GM15510 (cell line): ENCODE results near the gene CCNT2.

Source experiments
- POLR2A ChIP-seq: IDR thresholded peaks from 3 replicates; pipeline ENCODE4 v1.6.1; 2011; ENCODE audit warnings: borderline replicate concordance; ENCODE audit not compliant: insufficient read length; ENCODE audit errors: extremely low read depth

Gene CCNT2

GRCh38 chr2:134949981-134950708, 31.5 kb downstream of the CCNT2 start:
- TF ChIP-seq POLR2A = no peak

DNA sequence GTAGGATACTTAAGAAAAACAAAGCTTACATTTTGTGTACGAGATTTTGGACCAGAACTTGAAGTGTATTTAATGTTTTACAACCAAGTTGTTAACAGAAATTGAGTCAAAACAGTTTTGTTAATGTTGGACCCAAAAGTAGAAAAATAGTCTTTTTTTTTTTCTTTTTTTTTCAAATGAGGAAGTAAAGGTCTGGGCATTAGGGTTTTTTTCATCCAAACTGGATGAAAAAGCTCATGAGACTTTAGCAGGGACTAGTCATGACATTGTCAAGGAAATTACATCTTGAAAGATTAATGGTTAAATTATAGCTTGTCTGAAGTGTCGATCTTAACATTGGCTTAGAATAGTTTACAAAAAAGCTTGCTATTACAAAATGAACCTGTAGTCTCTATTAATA, 32.3 kb downstream of the CCNT2 start:
- TF ChIP-seq POLR2A = no peak

GRCh38 chr2:134952608-134953007, 34.0 kb downstream of the CCNT2 start:
- TF ChIP-seq POLR2A = no peak

DNA sequence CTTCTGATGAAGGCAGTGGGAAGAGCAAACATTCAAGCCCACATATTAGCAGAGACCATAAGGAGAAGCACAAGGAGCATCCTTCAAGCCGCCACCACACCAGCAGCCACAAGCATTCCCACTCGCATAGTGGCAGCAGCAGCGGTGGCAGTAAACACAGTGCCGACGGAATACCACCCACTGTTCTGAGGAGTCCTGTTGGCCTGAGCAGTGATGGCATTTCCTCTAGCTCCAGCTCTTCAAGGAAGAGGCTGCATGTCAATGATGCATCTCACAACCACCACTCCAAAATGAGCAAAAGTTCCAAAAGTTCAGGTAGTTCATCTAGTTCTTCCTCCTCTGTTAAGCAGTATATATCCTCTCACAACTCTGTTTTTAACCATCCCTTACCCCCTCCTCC, 35.4 kb downstream of the CCNT2 start:
- no peak for TF ChIP-seq POLR2A

DNA sequence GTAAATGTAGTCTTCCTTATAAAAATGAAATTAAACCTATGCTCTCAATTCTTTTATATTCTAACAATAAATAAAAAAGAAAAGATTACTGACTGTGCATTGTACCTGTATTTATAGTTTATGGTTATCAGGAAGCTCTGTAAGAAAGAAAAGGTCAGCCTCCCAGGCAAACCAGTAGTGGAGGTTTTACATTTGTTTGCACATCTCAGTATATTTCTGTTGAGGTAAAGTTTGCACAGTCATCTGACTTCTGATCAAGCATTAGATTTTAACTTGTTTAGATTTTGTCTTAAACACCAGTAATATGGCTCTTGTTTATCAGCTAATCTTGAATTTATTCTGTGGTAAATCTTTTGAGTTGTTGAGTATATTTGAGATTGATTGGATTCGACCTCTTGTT, 37.1 kb downstream of the CCNT2 start:
- no peak for TF ChIP-seq POLR2A

- TF ChIP-seq POLR2A = no peak
Measured at GRCh38 chr2:134957477-134957876, 38.9 kb downstream of the CCNT2 start.

DNA sequence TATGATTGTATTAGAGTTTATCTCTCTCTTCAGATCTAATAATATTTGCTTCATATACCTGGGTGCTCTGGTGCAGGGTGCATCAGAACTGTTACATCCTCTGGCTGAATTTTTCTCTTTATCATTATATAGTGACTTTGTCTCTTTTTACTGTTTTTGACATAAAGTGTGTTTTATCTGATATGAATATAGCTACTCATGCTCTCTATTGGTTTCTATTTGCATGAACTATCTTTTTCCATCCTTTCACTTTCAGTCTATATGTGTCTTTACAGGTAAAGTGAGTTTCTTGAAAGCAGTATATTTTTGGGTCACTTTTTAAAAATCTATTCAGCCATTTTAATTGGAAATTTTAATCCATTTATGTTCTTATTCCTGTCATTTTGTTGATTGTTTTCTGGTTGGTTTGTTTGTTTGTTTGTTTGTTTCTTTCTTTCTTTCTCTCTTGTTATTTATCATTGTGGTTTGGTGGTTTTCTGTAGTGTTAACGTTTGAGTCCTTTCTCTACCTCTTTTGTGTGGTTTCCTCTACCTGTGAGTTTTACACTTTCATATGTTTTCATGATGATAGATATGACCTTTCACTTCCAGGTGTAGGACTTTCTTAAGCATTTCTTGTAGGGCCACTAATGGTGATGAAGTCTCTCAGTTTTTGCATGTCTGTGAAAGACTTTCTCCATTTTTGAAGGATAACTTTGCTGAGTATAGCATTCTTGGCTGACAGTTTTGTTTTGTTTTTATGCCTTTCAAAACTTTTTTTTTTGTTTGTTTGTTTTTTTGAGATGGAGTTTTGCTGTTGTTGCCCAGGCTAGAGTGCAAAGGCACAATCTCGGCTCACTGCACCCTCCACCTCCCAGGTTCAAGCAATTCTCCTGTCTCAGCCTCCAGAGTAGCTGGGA, 54.9 kb downstream of the CCNT2 start:
- no peak for TF ChIP-seq POLR2A

DNA sequence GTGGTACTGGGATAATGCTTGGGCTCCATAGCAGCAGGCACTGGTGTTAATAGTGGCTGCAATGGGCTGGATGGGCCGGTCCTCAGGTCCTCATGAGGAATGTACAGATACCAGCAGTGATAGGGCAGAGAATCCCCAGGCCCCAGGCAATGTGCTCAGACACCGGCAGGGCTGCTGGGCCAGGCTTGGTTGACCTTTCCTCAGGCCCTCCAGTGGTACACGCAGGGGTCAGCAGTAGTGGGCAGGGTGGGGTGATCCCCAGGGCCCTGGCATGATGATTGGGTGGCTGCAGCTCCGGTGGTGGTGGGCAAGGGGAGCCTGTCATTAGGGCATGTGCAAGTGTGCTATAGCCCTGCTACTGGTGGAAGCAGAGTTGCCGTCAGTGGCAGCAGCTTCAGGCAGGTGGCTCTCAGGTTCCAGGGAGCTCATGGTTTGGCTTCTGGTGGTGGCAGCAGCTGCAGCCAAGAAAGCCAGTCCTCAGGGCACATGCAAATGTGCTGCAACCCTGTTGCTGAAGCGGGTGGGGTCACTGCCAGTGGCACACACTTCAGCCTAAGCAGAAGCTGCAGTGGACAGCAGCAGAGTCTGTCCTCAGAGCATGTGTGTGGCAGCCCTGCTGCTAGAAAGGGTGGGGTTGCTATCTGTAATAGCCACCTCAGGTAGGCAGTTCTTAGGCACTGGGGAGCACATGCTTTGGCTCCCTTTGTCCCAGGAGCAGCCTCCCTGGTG, 56.8 kb downstream of the CCNT2 start:
- TF ChIP-seq POLR2A = no peak

DNA sequence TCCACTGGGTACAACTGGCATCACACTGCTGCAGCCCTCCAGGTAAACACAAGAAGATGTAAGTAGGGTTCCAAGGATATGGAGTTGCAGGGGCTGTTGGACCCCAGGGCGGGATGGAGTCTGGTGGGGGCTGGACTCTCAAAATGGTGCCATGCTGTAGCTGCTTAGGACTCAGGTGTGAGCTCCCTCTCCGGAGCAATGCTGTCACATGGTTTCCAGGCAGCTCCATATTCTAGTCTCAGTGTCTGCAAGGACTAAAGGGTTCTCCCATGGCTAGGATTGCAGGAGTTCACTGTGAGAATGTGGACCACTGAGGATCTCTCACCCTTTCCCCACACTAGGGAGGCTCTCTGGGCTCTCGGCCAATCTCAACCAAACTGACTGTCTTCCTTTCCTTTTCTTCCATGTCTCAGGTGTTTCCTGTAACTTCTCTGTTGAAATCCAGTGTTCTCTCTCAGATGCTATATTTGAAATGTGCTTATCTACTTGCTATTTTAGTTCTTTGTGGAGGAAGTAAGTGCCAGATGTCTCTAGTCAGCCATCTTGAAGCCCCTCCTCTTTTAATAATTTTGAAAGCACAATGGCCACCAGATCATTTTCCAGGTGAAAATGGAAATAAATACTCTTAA, 57.6 kb downstream of the CCNT2 start:
- TF ChIP-seq POLR2A = no peak

DNA sequence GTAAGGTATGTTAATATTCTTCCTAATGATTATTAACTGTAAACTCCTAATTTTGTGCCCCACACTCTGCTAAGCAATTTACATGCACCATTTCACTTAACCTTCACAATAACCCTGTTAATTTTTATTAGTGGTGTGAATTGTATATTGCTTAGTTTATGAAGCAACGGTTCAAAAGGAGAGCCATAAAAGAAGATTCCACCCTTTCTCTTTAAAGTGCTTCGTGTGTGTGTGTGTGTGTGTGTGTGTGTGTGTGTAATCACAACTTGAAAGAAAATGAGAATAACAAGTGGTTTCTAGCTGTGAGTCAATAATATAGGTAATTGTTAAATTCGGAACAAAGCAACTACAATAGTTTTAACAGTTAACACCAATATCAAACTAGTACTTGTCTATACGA, 60.6 kb downstream of the CCNT2 start:
- TF ChIP-seq POLR2A = no peak

DNA sequence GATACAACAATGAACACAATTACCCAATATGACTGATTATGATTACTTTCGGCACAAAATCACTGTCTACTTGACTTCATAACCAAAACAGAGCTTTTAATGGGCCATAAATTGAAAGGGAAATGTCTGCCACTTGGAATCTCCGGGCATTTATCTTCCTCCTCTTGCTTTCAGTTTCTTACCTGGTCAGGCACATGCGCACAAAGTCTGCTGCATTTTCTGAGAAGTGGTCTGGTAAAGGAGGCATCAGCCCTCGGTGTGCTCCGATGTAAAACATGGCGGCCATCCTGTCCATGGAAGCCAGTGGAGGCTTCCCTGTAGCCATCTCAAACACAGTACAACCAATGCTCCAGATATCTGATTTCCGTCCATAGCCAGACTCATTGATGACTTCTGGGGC, 62.0 kb downstream of the CCNT2 start:
- no peak for TF ChIP-seq POLR2A

GRCh38 chr2:134982603-134983002, 64.0 kb downstream of the CCNT2 start:
- TF ChIP-seq POLR2A = no peak

DNA sequence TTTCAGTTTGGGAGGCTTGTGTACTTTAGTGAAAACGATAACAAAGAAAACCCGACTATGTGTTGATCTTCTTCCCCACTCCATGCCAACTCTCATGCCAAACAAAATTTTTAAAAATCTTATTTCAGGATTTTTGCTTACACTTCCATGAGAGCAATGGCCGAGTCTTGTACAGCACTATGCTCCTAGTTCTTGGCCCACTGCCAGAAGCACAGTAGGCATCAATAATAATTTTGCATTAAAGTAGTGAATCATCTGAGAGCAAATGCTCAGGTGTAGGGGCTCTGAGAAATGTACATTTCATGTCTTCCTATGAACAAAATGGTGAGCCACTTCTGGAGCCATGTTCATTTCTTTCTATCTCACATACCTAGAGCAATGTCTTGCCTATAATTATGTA, 66.4 kb downstream of the CCNT2 start:
- TF ChIP-seq POLR2A = no peak

DNA sequence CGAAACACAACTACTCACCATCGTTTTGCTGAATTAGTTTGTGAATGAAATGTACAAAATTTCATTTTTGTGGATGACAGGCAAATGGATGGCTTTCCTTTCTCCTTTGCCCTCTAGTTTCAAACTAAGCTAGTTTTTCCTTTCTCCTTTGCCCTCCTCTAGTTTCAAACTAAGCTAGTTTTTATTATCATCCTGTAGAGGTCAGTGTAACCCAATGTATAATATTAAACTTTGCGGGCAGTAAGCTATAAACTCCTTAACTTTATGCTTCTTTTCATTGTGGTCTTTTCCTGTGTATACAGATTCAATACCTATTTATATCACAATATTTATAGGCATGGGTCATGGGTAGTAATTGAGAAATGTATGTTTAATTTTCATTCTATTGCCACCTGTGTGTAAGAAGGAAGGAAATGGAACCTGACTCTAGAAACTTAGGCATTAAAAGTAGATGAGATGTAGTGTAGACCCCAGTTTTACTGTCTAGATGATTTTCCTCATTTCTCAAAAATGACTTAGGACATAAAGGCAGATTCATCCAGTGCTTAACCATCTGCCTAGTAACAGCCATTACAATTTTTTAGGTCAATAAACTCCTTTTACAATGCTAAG, 70.5 kb downstream of the CCNT2 start:
- no peak for TF ChIP-seq POLR2A

DNA sequence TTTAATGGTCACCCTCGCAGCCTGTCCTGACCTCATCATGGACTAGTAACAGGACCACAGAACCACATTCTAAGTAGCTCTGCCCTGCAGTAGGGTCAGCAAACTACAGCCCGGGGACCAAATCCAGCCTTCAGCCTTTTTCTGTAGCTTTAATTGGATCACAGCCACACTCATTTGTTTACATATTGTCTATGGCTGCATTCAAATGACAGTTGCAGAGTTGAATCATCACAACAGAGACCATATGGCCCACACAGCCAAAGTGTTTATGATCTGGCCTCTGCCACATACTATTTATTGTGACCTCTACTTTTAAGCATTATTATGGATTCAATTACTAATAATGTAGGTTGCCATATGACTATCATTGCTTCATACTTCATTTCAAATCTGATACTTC, 80.9 kb downstream of the CCNT2 start:
- no peak for TF ChIP-seq POLR2A

DNA sequence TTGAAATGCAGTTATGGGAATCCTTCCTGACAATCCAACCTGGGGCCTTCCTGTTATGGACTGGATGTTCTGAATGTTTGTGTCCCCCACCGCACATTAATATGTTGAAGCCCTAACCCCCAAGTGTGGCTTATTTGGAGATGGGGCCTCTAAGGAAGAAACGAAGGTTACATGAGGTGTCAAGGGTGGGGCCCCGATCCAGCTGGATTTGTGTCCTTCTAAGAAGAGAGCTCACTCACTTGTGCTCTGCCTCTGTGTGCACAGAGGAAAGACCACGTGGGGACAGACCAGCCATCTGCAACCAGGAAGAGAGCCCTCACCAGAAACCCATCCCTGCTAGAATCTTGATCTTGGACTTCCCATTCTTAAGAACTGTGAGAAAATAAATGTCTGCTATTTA, 84.2 kb downstream of the CCNT2 start:
- TF ChIP-seq POLR2A = no peak
